GM23248 (cell line): ENCODE data around the gene HDAC7.

Source experiments
- EZH2 ChIP-seq: fragments of 200-600 bp; sonication (generic); IDR thresholded peaks from 2 replicates; pipeline ENCODE4 v1.6.1; 2018; ENCODE audit warnings: antibody characterized with exemption, mild to moderate bottlenecking; ENCODE audit not compliant: insufficient read depth, poor library complexity, severe bottlenecking
- EZH2phosphoT487 ChIP-seq: fragments of 200-600 bp; sonication (generic); IDR thresholded peaks from 2 replicates; pipeline ENCODE4 v1.6.1; 2018; ENCODE audit warnings: antibody characterized with exemption, moderate library complexity, mild to moderate bottlenecking, low read depth; ENCODE audit not compliant: insufficient read depth

DNA sequence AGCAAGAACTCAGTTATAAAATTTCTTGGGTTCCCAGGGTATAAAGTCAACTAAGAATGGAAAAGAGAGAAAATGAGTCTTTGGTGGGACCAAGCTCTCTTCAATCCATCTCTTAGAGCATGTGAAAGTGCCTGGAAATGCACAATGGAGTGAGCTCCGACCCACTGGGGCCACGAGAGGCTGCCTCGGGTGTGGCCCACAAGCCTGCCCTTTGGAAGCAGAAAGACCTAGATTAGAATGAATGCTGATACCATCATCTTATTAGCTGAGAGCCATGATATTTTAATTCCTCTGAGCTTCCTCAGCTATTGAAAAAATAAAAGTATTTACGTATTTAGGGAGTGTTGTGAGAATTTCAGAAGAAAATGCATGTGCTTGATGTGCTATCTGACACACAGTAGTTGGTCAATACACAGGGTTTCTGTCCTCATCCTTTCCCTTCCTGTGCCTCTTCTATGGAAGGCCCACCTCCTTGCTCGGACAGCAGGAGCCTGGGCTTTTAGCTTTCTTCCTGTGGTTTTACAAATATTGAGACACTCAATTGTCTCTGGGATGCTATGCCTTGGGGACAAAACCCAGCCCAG is 42.6 kb upstream of the HDAC7 start:
- TF ChIP-seq EZH2 (no peak), EZH2phosphoT487 (no peak)
